Measurements from ENCODE around the gene HSD11B1. TPM values are rescaled to one million over a fixed set of nuclear protein-coding genes. Genes with fewer than 3 reads are reported as not detected.

Gene HSD11B1
- total RNA-seq, 1 donor from 2014 or later, result not detected

DNA sequence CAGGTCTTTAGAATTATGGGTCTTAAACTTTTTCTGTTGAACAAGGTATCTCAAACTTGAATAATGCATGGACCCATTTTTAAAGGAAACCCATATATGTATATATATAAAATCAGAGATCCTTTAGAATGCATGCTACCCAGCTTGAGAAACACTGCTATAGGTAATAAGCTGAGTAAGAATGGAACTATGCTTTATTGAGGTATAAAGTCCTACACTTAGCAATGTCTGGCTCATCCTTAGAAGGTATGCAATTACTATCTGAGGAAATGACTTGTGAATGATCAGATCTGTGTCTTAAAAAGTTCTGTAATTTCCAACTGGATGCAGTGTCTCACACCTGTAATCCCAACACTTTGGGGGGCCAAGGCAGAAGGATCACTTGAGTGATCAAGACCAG, 62.5 kb downstream of the HSD11B1 start:
- Mint-ChIP-seq H3K9me3 (ENCODE audit: unreplicated experiment) (peaks cover 4% of the 10 kb centered on the region), H3K36me3 (ENCODE audit: low read depth, unreplicated experiment) (no peaks in the 10 kb centered on the region)
- TF ChIP-seq, protein P1, sequence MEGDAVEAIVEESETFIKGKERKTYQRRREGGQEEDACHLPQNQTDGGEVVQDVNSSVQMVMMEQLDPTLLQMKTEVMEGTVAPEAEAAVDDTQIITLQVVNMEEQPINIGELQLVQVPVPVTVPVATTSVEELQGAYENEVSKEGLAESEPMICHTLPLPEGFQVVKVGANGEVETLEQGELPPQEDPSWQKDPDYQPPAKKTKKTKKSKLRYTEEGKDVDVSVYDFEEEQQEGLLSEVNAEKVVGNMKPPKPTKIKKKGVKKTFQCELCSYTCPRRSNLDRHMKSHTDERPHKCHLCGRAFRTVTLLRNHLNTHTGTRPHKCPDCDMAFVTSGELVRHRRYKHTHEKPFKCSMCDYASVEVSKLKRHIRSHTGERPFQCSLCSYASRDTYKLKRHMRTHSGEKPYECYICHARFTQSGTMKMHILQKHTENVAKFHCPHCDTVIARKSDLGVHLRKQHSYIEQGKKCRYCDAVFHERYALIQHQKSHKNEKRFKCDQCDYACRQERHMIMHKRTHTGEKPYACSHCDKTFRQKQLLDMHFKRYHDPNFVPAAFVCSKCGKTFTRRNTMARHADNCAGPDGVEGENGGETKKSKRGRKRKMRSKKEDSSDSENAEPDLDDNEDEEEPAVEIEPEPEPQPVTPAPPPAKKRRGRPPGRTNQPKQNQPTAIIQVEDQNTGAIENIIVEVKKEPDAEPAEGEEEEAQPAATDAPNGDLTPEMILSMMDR (IDR thresholded peaks at IDR 0.05; ENCODE audit: unreplicated experiment), result no peak

DNA sequence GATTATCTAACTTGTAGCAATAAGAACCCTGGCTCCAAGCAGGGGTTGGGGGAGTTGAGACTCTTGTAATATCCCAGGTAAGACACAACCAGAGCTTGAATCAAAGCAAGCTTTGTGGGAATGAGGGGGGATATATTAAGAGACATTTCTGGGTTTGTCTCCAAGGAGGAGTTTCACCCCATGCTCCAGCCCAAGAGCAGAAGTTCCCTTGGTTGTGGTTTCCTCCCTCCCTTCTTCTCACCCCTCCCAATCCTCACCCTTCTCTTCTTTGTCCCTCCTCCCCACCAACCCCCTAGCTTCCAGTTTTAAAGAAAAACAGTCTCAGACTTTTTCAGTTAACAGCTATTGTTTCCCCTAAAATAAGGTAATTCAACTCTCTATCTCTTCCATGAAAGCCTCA, 63.1 kb downstream of the HSD11B1 start:
- Mint-ChIP-seq H3K36me3 (ENCODE audit: low read depth, unreplicated experiment) (no peaks in the 10 kb centered on the region), H3K4me3 (ENCODE audit: unreplicated experiment) (no peak overlapping the region), H3K9me3 (ENCODE audit: unreplicated experiment) (peaks cover 4% of the 10 kb centered on the region), H3K27ac (ENCODE audit: unreplicated experiment) (no peak overlapping the region), H3K4me1 (ENCODE audit: unreplicated experiment) (no peaks in the 10 kb centered on the region), H3K27me3 (ENCODE audit: unreplicated experiment) (peaks cover under 1% of the 10 kb centered on the region)
- no peak for DNase-seq (ENCODE audit: low spot score)
- TF ChIP-seq, protein P1 (IDR thresholded peaks at IDR 0.05; ENCODE audit: unreplicated experiment), result no peak

More for the DNA sequence above, 62.5 kb downstream of the HSD11B1 start:
- Mint-ChIP-seq H3K4me1 (ENCODE audit: unreplicated experiment) (no peaks in the 10 kb centered on the region), H3K27ac (ENCODE audit: unreplicated experiment) (no peak overlapping the region), H3K27me3 (ENCODE audit: unreplicated experiment) (peaks cover 1% of the 10 kb centered on the region), H3K4me3 (ENCODE audit: unreplicated experiment) (no peak overlapping the region)
- DNase-seq (ENCODE audit: low spot score), result no peak

- Mint-ChIP-seq H3K9me3 (ENCODE audit: unreplicated experiment) (peaks cover 4% of the 10 kb centered on the region), H3K4me3 (ENCODE audit: unreplicated experiment) (no peak overlapping the region), H3K36me3 (ENCODE audit: low read depth, unreplicated experiment) (no peaks in the 10 kb centered on the region), H3K27ac (ENCODE audit: unreplicated experiment) (no peak overlapping the region), H3K4me1 (ENCODE audit: unreplicated experiment) (no peaks in the 10 kb centered on the region), H3K27me3 (ENCODE audit: unreplicated experiment) (no peaks in the 10 kb centered on the region)
- TF ChIP-seq, protein P1 (IDR thresholded peaks at IDR 0.05; ENCODE audit: unreplicated experiment), result no peak
- no peak for DNase-seq (ENCODE audit: low spot score)
Observed at GRCh38 chr1:209768354-209768774, 63.7 kb downstream of the HSD11B1 start.

- no peak for DNase-seq (ENCODE audit: low spot score)
- H3K27me3 Mint-ChIP-seq (ENCODE audit: unreplicated experiment), result no peaks in the 10 kb centered on the region
- TF ChIP-seq, protein P1 (IDR thresholded peaks at IDR 0.05; ENCODE audit: unreplicated experiment), result no peak
- peaks cover 4% of the 10 kb centered on the region for H3K9me3 Mint-ChIP-seq (ENCODE audit: unreplicated experiment)
- no peak overlapping the region for H3K27ac Mint-ChIP-seq (ENCODE audit: unreplicated experiment)
- peak overlapping the region; percentile 26 for H3K4me3 Mint-ChIP-seq (ENCODE audit: unreplicated experiment)
- H3K36me3 Mint-ChIP-seq (ENCODE audit: low read depth, unreplicated experiment), result no peaks in the 10 kb centered on the region
- H3K4me1 Mint-ChIP-seq (ENCODE audit: unreplicated experiment), result peaks cover 2% of the 10 kb centered on the region
Observed at GRCh38 chr1:209769171-209769904, 64.7 kb downstream of the HSD11B1 start.

DNA sequence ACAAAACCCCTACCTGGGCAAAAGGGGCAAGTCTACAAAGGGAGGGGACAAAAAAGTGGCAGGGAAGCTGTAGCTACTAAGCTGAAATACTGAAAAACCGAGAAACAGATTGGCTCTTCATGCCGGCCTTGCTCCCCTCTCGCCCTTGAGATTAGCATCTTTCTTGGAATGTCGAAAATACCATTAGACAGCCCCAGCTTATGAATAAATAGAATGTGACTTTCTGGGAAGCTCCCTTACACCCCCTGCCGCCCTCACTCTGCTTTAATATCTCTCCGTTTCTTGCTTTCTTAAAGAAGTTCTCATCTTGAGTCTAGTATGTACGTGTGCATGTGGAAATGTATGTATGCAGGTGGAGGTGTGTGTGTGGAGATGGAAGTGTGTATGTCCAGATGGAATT, 65.3 kb downstream of the HSD11B1 start:
- H3K4me3 Mint-ChIP-seq (ENCODE audit: unreplicated experiment), result no peak overlapping the region
- DNase-seq (ENCODE audit: low spot score), result no peak
- no peaks in the 10 kb centered on the region for H3K27me3 Mint-ChIP-seq (ENCODE audit: unreplicated experiment)
- no peak overlapping the region for H3K27ac Mint-ChIP-seq (ENCODE audit: unreplicated experiment)
- H3K9me3 Mint-ChIP-seq (ENCODE audit: unreplicated experiment), result peaks cover 4% of the 10 kb centered on the region
- H3K36me3 Mint-ChIP-seq (ENCODE audit: low read depth, unreplicated experiment), result no peaks in the 10 kb centered on the region
- peaks cover 7% of the 10 kb centered on the region for H3K4me1 Mint-ChIP-seq (ENCODE audit: unreplicated experiment)
- TF ChIP-seq, protein P1 (IDR thresholded peaks at IDR 0.05; ENCODE audit: unreplicated experiment), result no peak

All from endothelial cell (in vitro differentiated cells).